Stomach (tissue), 9 donors: ENCODE results near the gene NTNG1. TPM values are rescaled to one million over a fixed set of nuclear protein-coding genes. Genes with fewer than 3 reads are reported as not detected.

Experiments
- DNase-seq, 2 donors: peaks; one replicate each; pipeline versions ENCODE4 v3.0.0 to v3.0.0-alpha.2; 2013 to 2019
- H3K27ac ChIP-seq, 5 donors: fragments of 200-600 bp in 4 of 5; sonication (generic) in 4 of 5; one replicate each; pipeline ENCODE4 v1.5.1; 2013 to 2019; ENCODE audit warnings: mild to moderate bottlenecking in 1 of 5, moderate library complexity in 1 of 5
- H3K27me3 ChIP-seq, 3 donors: fragments of 200-600 bp; sonication (generic); one replicate each; pipeline ENCODE4 v1.5.1; 2017 to 2019; ENCODE audit warnings: mixed run types in 1 of 3
- H3K36me3 ChIP-seq, 4 donors: fragments of 200-600 bp; sonication (generic); 1 replicate in 3 of 4; 2 replicates in 1 of 4; pipeline ENCODE4 v1.5.1; 2016 to 2019
- H3K4me1 ChIP-seq, 4 donors: fragments of 200-600 bp; sonication (generic); one replicate each; pipeline ENCODE4 v1.5.1; 2016 to 2019
- H3K4me3 ChIP-seq, 4 donors: fragments of 200-600 bp; sonication (generic) in 3 of 4; one replicate each; pipeline ENCODE4 v1.5.1; 2016 to 2019; ENCODE audit warnings: mild to moderate bottlenecking in 1 of 4
- H3K9me3 ChIP-seq, 4 donors: fragments of 200-600 bp; sonication (generic); one replicate each; pipeline ENCODE4 v1.5.1; 2016 to 2019
- CTCF ChIP-seq, 7 experiments: fragments of 450-650 bp in 4 of 7; fragments of 200-600 bp in 3 of 7; sonication (generic) in 3 of 7; IDR thresholded peaks; one replicate each; pipeline ENCODE4 v1.5.1; 2016 to 2019; ENCODE audit warnings: antibody characterized with exemption in 7 of 7, control low read depth in 2 of 7, mild to moderate bottlenecking in 1 of 7
- EP300 ChIP-seq: sonication (generic); formaldehyde crosslinking; IDR thresholded peaks from one replicate; pipeline ENCODE4 v1.6.1; 2017; ENCODE audit warnings: antibody characterized with exemption
- POLR2A ChIP-seq, 4 donors: fragments of 450-650 bp; IDR thresholded peaks; one replicate each; pipeline ENCODE4 v1.6.1; 2016; ENCODE audit warnings: antibody characterized with exemption in 4 of 4, control low read depth in 2 of 4, mild to moderate bottlenecking in 1 of 4, moderate library complexity in 1 of 4
- POLR2AphosphoS5 ChIP-seq, 3 donors: sonication (generic); formaldehyde crosslinking; IDR thresholded peaks; one replicate each; pipeline ENCODE4 v1.6.1; 2016; ENCODE audit warnings: antibody characterized with exemption in 3 of 3
- WGBS, 5 donors: extraction: QIAGEN DNeasy Blood & Tissue Kit in 3 of 5; methylation state at CpG; one replicate each; pipeline versions ENCODE4 v1.1.5 to v1.1.7; 2013 to 2018; 5-methylcytosine and 5-hydroxymethylcytosine counted together
- intact Hi-C: fragments of 100-400 bp; cut with DNase I; formaldehyde crosslinking; loops from one replicate; pipeline ENCODE4 v1.15.1; 2023; ENCODE audit warnings: low total_unique reads
- polyA plus RNA-seq, 3 donors: library from polyadenylated mRNA; stranded (reverse); fragments of 200-250 nt; gene quantifications; one replicate each; pipeline ENCODE4 v1.2.3, GENCODE V29; 2013
- total RNA-seq, 5 donors: library from RNA; depleted of rRNA; stranded (reverse); fragments of >200 nt; gene quantifications; one replicate each; pipeline versions ENCODE4 v1.1.0 to v1.2.3, GENCODE V29; 2014 to 2016
- donor health status: healthy with polysubstance abuse.
- donor health status: Bipolar disorder and iron deficiency.
- donor health status: healthy.

Gene NTNG1
- total and polyA plus RNA-seq, 8 donors, result 0.23 to 2.0 (median 0.58) TPM; not detected in 3

- Histone ChIP-seq H3K4me3 (no peak overlapping the region), H3K27ac (no peak overlapping the region), H3K9me3 (no peaks in the 10 kb centered on the region), H3K27me3 (no peaks in the 10 kb centered on the region), H3K36me3 (no peaks in the 10 kb centered on the region), H3K4me1 (no peaks in the 10 kb centered on the region)
- no peak for TF ChIP-seq CTCF (IDR thresholded peaks at IDR 0.05)
- 62 to 77% (median 68%) methylated on average over 2 of the region's 2 CpGs for WGBS, 5 donors
- intact Hi-C loops, result no loop called here
- no peak for DNase-seq
These were observed 278.2 kb downstream of the NTNG1 start for GRCh38 chr1:107419003-107419402.

GRCh38 chr1:107422901-107423300 lies 282.1 kb downstream of the NTNG1 start:
- 28 to 51% (median 46%) methylated on average over 1 of the region's 1 CpG for WGBS, 5 donors
- peaks cover 0 to 3% (median 0%) of the 10 kb centered on the region in 4 donors for H3K9me3 ChIP-seq
- no peaks in the 10 kb centered on the region for H3K36me3 ChIP-seq
- no peaks in the 10 kb centered on the region for H3K4me1 ChIP-seq
- H3K27ac ChIP-seq, result no peak overlapping the region
- TF ChIP-seq POLR2AphosphoS5 (IDR thresholded peaks at IDR 0.05), result no peak
- no peak for TF ChIP-seq POLR2A (IDR thresholded peaks at IDR 0.05)
- no peak for TF ChIP-seq EP300
- no peak for TF ChIP-seq CTCF (IDR thresholded peaks at IDR 0.05)
- H3K4me3 ChIP-seq, result no peak overlapping the region
- no peak for DNase-seq
- H3K27me3 ChIP-seq, result no peaks in the 10 kb centered on the region
- intact Hi-C loops, result loop anchor here (10.0 kb wide), 1 partner anchor 322 kb away; no protein-coding TSS in a partner anchor

GRCh38 chr1:107430540-107431228 lies 289.8 kb downstream of the NTNG1 start:
- H3K27ac ChIP-seq, result no peak overlapping the region
- H3K36me3 ChIP-seq, result no peaks in the 10 kb centered on the region
- H3K4me1 ChIP-seq, result no peaks in the 10 kb centered on the region
- TF ChIP-seq CTCF (IDR thresholded peaks at IDR 0.05), result peak in 5 of 7 experiments; percentile 47 to 71 (median 61)
- no peak for TF ChIP-seq POLR2A (IDR thresholded peaks at IDR 0.05)
- no peak for TF ChIP-seq EP300
- TF ChIP-seq POLR2AphosphoS5 (IDR thresholded peaks at IDR 0.05), result no peak
- DNase-seq, result peak; percentile 35 to 77
- intact Hi-C loops, result no loop called here
- H3K27me3 ChIP-seq, result no peaks in the 10 kb centered on the region
- H3K9me3 ChIP-seq, result peaks cover 0 to 3% (median 0%) of the 10 kb centered on the region in 4 donors
- no peak overlapping the region for H3K4me3 ChIP-seq
- 42 to 57% (median 48%) methylated on average over 14 of the region's 14 CpGs for WGBS, 5 donors

GRCh38 chr1:107432108-107432507 lies 291.3 kb downstream of the NTNG1 start:
- no peak for TF ChIP-seq EP300
- TF ChIP-seq CTCF (IDR thresholded peaks at IDR 0.05), result no peak
- TF ChIP-seq POLR2A (IDR thresholded peaks at IDR 0.05), result no peak
- TF ChIP-seq POLR2AphosphoS5 (IDR thresholded peaks at IDR 0.05), result no peak
- WGBS, 5 donors, result 28 to 50% (median 44%) methylated on average over 1 of the region's 1 CpG
- Histone ChIP-seq H3K9me3 (no peaks in the 10 kb centered on the region), H3K36me3 (no peaks in the 10 kb centered on the region), H3K27ac (no peak overlapping the region), H3K27me3 (no peaks in the 10 kb centered on the region), H3K4me3 (no peak overlapping the region), H3K4me1 (no peaks in the 10 kb centered on the region)
- no peak for DNase-seq
- intact Hi-C loops, result no loop called here
